Upper lobe of left lung (tissue), 6 donors: Measurements from ENCODE around the gene CPM. TPM values are rescaled to one million over a fixed set of nuclear protein-coding genes. Genes with fewer than 3 reads are reported as not detected.
A peak's percentile ranks its signal among the peaks of the same experiment; 100 is the strongest.

Source experiments
- ATAC-seq, 2 donors: fragments of 200-7000 bp; cut with Tn5 transposase; one replicate each; pipeline ENCODE4 v1.9.1; 2022; ENCODE audit warnings: mild to moderate bottlenecking in 2 of 2, moderate library complexity in 2 of 2; ENCODE audit not compliant: low FRiP score in 2 of 2
- DNase-seq, 2 donors: peaks; one replicate each; pipeline ENCODE4 v3.0.0-alpha.2; 2019 to 2020
- H3K27ac ChIP-seq, 4 donors: fragments of 200-600 bp; sonication (generic); one replicate each; pipeline ENCODE4 v1.5.1; 2016 to 2019
- H3K27me3 ChIP-seq, 4 donors: fragments of 200-600 bp; sonication (generic); one replicate each; pipeline ENCODE4 v1.5.1; 2017 to 2019
- H3K36me3 ChIP-seq, 4 donors: fragments of 200-600 bp; sonication (generic); one replicate each; pipeline ENCODE4 v1.5.1; 2016 to 2019
- H3K4me1 ChIP-seq, 4 donors: fragments of 200-600 bp; sonication (generic); one replicate each; pipeline ENCODE4 v1.5.1; 2018 to 2019
- H3K4me3 ChIP-seq, 4 donors: fragments of 200-600 bp; sonication (generic); one replicate each; pipeline ENCODE4 v1.5.1; 2017 to 2019; ENCODE audit warnings: mild to moderate bottlenecking in 2 of 4, moderate library complexity in 1 of 4
- H3K9me3 ChIP-seq, 4 donors: fragments of 200-600 bp; sonication (generic); one replicate each; pipeline ENCODE4 v1.5.1; 2018 to 2019
- EP300 ChIP-seq, 4 donors: sonication (generic); formaldehyde crosslinking; IDR thresholded peaks; one replicate each; pipeline ENCODE4 v1.5.1; 2017; ENCODE audit warnings: antibody characterized with exemption in 4 of 4, control low read depth in 2 of 4
- POLR2A ChIP-seq, 4 donors: fragments of 450-650 bp; IDR thresholded peaks; one replicate each; pipeline ENCODE4 v1.5.1; 2016 to 2017; ENCODE audit warnings: antibody characterized with exemption in 4 of 4, mild to moderate bottlenecking in 2 of 4
- POLR2AphosphoS5 ChIP-seq, 2 donors: sonication (generic); formaldehyde crosslinking; IDR thresholded peaks; one replicate each; pipeline ENCODE4 v1.5.1; 2017; ENCODE audit warnings: antibody characterized with exemption in 2 of 2
- WGBS, 2 donors: methylation state at CpG; one replicate each; pipeline ENCODE4 v1.1.5; 2017 to 2018; 5-methylcytosine and 5-hydroxymethylcytosine counted together
- total RNA-seq, 6 donors: library from RNA; depleted of rRNA in 4 of 6; stranded (reverse); fragments of >200 nt in 4 of 6; gene quantifications; one replicate each; pipeline versions ENCODE4 v1.1.0 to v1.2.1, GENCODE V29; 2016 to 2021
- TF ChIP-seq, protein P1 (sequence below), 6 experiments: fragments of 450-650 bp in 4 of 6; fragments of 200-600 bp in 2 of 6; sonication (generic) in 2 of 6; IDR thresholded peaks; one replicate each; pipeline ENCODE4 v1.5.1; 2016 to 2019; ENCODE audit warnings: antibody characterized with exemption in 6 of 6
- donor health status: DM: no; HTN: no; CAD: no; lungs with moderate emphysema.
- donor health status: DM: no; HTN: yes; CAD: no; lungs with severe emphysema.

Gene CPM
- total RNA-seq, 6 donors from 2014 or later, result 143 to 393 (median 303) TPM

DNA sequence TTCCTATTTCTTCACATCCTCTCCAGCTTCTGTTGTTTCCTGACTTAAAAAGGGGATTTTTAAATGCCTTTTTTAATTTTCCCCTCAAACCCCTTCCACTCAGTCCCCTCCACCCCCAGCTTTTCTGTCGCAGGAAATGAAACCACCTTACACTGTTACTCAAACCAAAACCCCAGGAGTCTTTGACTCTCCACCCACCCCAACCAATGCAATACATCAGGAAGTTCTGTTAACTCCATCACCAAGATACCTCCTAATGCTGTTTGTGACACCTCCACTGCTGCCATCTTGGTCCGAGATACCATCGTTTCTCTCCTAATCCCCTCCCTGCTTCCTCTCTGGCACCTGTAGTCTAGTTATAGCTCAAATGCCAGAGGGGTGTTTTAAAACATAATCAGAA, 25.4 kb upstream of the CPM start:
- Histone ChIP-seq H3K4me1 (peaks cover 0 to 25% (median 12%) of the 10 kb centered on the region in 4 donors), H3K9me3 (no peaks in the 10 kb centered on the region), H3K36me3 (no peaks in the 10 kb centered on the region), H3K27ac (no peak overlapping the region), H3K27me3 (no peaks in the 10 kb centered on the region), H3K4me3 (no peak overlapping the region)
- DNase-seq (no peak), ATAC-seq (no peak)
- WGBS, 2 donors, result 61 to 75% methylated on average over 3 of the region's 3 CpGs
- TF ChIP-seq POLR2AphosphoS5 (IDR thresholded peaks at IDR 0.05), result no peak
- no peak for TF ChIP-seq POLR2A (IDR thresholded peaks at IDR 0.05)

DNA sequence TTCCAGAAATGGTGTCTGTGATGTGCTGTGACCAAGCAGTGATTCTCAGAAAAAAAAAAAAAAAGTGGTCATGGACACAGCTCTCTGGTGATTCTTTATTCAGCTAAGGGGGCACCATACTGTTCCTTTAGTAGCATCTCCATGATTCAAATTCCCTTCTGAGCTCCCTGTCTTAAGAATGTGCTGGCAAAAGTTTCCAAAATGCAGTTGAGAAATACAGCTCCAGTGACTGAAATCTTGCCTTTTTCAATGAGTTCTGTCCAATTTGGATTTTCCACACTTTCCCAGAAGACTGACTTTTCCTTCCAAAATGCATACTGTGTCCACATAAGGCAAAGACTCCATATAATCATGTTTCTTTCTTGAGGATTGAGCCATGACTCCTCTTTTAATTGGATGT, 24.3 kb upstream of the CPM start:
- no peak overlapping the region for H3K27ac ChIP-seq
- peaks cover 3 to 17% (median 13%) of the 10 kb centered on the region in 4 donors for H3K4me1 ChIP-seq
- no peak for ATAC-seq
- H3K36me3 ChIP-seq, result no peaks in the 10 kb centered on the region
- no peaks in the 10 kb centered on the region for H3K27me3 ChIP-seq
- no peak overlapping the region for H3K4me3 ChIP-seq
- no peaks in the 10 kb centered on the region for H3K9me3 ChIP-seq
- TF ChIP-seq, protein P1, sequence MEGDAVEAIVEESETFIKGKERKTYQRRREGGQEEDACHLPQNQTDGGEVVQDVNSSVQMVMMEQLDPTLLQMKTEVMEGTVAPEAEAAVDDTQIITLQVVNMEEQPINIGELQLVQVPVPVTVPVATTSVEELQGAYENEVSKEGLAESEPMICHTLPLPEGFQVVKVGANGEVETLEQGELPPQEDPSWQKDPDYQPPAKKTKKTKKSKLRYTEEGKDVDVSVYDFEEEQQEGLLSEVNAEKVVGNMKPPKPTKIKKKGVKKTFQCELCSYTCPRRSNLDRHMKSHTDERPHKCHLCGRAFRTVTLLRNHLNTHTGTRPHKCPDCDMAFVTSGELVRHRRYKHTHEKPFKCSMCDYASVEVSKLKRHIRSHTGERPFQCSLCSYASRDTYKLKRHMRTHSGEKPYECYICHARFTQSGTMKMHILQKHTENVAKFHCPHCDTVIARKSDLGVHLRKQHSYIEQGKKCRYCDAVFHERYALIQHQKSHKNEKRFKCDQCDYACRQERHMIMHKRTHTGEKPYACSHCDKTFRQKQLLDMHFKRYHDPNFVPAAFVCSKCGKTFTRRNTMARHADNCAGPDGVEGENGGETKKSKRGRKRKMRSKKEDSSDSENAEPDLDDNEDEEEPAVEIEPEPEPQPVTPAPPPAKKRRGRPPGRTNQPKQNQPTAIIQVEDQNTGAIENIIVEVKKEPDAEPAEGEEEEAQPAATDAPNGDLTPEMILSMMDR (IDR thresholded peaks at IDR 0.05), result no peak
- TF ChIP-seq POLR2AphosphoS5 (IDR thresholded peaks at IDR 0.05), result no peak
- TF ChIP-seq EP300 (IDR thresholded peaks at IDR 0.05), result no peak
- TF ChIP-seq POLR2A (IDR thresholded peaks at IDR 0.05), result no peak
- no peak for DNase-seq

DNA sequence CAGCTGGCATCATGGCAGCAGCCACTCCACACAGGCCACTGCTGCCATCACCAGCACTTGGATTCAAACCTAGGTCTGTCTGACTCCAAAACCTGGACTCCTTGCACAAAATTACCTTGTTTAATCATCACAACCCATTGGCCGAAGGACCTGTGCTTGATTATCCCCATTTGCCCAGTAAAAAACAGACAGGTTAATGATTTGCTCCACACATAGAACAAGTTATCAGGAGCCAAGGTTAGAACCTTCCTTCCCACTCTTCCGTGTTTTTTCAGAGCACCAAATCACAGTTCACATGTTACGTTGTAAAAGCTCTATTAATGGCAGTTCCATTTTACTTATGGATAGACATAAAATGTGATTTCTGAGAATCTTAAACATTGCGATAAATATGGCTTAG, 23.5 kb upstream of the CPM start:
- 97 to 98% methylated on average over 4 of the region's 4 CpGs for WGBS, 2 donors
- Histone ChIP-seq H3K9me3 (no peaks in the 10 kb centered on the region), H3K4me3 (no peak overlapping the region), H3K4me1 (peaks cover 10 to 25% (median 19%) of the 10 kb centered on the region in 4 donors), H3K36me3 (no peaks in the 10 kb centered on the region), H3K27me3 (no peaks in the 10 kb centered on the region), H3K27ac (no peak overlapping the region)
- TF ChIP-seq, protein P1 (IDR thresholded peaks at IDR 0.05), result no peak
- no peak for TF ChIP-seq POLR2A (IDR thresholded peaks at IDR 0.05)
- TF ChIP-seq EP300 (IDR thresholded peaks at IDR 0.05), result no peak
- TF ChIP-seq POLR2AphosphoS5 (IDR thresholded peaks at IDR 0.05), result no peak
- ATAC-seq (no peak), DNase-seq (no peak)

DNA sequence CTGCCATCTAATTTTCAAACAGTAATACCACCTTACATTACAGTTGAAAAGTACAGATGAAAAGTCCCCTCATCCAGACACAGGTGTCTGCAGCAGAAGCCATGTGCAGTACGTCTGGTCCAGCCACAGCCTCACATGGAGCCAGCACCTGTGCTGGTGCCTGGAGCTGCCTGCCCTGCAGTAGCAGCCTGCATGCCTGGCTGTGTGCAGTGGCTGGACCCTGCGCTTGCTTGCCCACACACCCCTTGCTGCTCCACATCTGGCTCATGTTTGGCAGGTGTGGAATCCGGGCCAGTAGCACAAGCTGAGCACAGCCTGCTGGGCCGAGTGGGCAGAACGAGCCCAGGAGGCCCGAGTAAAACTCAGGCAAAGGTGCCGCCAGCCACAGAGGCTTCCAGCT, 21.8 kb upstream of the CPM start:
- no peaks in the 10 kb centered on the region for H3K27me3 ChIP-seq
- no peak for ATAC-seq
- no peak overlapping the region for H3K27ac ChIP-seq
- no peaks in the 10 kb centered on the region for H3K9me3 ChIP-seq
- peaks cover 22 to 35% (median 30%) of the 10 kb centered on the region in 4 donors for H3K4me1 ChIP-seq
- TF ChIP-seq, protein P1 (IDR thresholded peaks at IDR 0.05), result no peak
- H3K36me3 ChIP-seq, result no peaks in the 10 kb centered on the region
- 93 to 100% methylated on average over 3 to 7 of the region's 7 CpGs for WGBS, 2 donors
- no peak overlapping the region for H3K4me3 ChIP-seq
- peak in 1 of 2 donors; percentile 53 for DNase-seq

- Histone ChIP-seq H3K36me3 (no peaks in the 10 kb centered on the region), H3K27ac (no peak overlapping the region), H3K9me3 (no peaks in the 10 kb centered on the region), H3K27me3 (no peaks in the 10 kb centered on the region), H3K4me3 (no peak overlapping the region), H3K4me1 (peaks cover 22 to 35% (median 30%) of the 10 kb centered on the region in 4 donors)
- TF ChIP-seq, protein P1 (IDR thresholded peaks at IDR 0.05), result no peak
- peak in 1 of 4 donors; percentile 6 for TF ChIP-seq POLR2A (IDR thresholded peaks at IDR 0.05)
- peak in 1 of 2 donors; percentile 34 for DNase-seq
- no peak for ATAC-seq
- WGBS, 2 donors, result 56 to 60% methylated on average over 2 of the region's 2 CpGs
Observed at GRCh38 chr12:68953536-68953935, 20.6 kb upstream of the CPM start.
